ENCODE measurements around the gene SSR4.
"Not testable (repeated sequence)": the region's sequence is repeated elsewhere in the genome, so short reads cannot be mapped to it uniquely, and the experiment has no call there.

SSR4 gene

DNA sequence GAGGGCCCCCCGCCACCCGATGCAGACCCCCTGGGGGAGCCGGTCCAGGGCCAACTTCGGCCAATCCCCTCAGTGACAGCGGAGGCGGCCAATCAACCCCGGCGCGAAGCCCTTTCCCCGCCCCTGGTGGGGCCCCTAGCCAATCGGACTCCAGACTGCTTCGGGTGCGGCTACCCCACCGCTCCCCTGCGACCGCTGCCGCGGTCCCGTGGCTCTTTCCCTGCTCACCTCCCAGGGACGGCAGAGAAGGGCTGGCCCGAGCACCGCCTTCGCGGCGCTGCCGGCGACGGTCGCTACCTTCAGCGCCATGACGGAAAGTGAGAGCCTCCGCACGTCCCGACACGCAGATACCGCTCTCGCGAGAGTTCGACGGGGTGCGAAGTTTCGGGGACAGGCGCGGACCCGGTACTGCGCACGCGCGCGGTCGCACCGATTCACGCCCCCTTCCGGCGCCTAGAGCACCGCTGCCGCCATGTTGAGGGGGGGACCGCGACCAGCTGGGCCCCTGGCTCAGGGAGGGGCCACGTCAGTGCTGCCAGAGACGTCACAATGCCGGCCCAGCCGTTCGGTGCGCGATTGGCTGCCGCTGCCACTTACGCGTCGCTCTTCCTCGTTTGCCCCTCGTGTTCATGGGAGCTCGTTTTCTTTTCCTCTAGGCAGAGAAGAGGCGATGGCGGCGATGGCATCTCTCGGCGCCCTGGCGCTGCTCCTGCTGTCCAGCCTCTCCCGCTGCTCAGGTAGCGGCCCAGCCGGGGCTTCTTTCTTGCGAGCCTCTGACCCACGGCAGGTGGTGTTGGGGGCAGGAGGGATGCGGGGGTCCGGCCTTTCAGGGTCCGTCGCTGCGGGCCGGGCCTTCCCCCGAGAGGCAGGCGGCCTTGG, at the start of gene SSR4, which contains the start of gene IDH3G:
Gene SSR4 (plus strand): TSS at position 651 of the 879 bp plus-strand sequence. CDS start 20 bp downstream, at position 671.
Gene IDH3G (minus strand): TSS at position 358 of the 879 bp plus-strand sequence. CDS start 49 bp downstream, at position 309.
- DNase-seq, result peak; percentile 96

- not testable (repeated sequence) for DNase-seq
Observed at GRCh38 chrX:153745067-153745433, 49.4 kb upstream of the SSR4 start.

- no peak for DNase-seq
Observed at GRCh38 chrX:153746359-153746758, 48.1 kb upstream of the SSR4 start.

- not testable (repeated sequence) for DNase-seq
Observed at GRCh38 chrX:153746991-153747390, 47.5 kb upstream of the SSR4 start.

DNA sequence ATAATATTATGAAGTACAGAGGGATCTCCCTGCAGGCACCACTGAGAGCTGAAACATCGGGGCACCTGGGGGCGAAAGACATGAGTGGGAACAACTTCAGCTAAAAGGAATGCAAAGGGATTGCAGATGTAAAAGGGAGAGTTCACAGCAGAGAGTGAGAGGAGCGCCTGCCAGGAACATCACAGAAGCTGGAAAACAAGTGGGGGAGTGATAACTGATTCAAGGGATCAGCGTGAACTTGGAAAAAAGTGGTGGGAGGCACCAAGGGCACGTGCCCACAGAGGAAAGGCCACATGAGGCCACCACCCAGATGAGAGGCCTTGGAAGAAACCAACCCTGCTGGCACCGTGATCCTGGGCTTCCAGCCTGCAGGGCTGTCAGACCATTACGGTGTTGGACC, 45.5 kb upstream of the SSR4 start:
- not testable (repeated sequence) for DNase-seq

GRCh38 chrX:153750127-153750774, 44.2 kb upstream of the SSR4 start:
- no peak for DNase-seq

DNA sequence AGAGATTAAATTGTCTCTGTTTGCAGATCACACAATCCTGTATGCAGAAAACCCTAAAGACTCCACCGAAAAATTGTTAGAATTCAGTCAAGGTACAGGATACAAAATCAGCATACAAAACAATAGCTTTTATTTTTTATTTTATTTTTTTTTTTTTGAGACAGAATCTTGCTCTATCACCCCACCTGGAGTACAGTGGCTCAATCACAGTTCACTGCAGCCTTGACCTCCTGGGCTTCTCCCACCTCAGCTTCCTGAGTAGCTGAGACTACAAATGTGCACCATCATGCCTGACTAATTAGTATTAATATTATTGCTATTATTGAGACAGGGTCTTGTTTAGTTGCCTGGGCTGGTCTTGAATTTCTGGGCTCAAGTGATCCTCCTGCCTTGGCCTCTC, 39.3 kb upstream of the SSR4 start:
- no peak for DNase-seq

DNA sequence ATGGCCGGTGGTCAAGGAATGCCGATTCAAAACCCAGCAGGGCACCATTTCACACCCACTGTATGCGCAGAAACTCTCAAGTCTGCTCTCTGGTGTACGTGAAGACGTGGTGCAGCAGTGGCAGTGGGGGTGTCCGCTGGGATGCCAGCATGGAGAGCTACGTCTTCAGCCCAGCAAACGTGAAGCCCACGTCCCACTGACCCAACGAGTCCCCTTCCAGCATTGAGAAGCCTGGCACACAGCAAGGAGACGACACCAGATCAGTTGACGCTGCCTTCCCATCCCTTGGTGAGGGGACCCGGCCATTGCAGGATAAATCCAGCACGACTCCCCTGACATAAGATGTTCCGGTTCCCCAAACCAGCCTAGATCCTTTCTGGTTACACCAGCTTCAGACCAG, 32.6 kb upstream of the SSR4 start:
- no peak for DNase-seq

- DNase-seq, result peak; percentile 0
Observed at GRCh38 chrX:153762626-153763173, 31.8 kb upstream of the SSR4 start.

- peak; percentile 0 for DNase-seq
Observed at GRCh38 chrX:153763298-153763932, 31.1 kb upstream of the SSR4 start.

DNA sequence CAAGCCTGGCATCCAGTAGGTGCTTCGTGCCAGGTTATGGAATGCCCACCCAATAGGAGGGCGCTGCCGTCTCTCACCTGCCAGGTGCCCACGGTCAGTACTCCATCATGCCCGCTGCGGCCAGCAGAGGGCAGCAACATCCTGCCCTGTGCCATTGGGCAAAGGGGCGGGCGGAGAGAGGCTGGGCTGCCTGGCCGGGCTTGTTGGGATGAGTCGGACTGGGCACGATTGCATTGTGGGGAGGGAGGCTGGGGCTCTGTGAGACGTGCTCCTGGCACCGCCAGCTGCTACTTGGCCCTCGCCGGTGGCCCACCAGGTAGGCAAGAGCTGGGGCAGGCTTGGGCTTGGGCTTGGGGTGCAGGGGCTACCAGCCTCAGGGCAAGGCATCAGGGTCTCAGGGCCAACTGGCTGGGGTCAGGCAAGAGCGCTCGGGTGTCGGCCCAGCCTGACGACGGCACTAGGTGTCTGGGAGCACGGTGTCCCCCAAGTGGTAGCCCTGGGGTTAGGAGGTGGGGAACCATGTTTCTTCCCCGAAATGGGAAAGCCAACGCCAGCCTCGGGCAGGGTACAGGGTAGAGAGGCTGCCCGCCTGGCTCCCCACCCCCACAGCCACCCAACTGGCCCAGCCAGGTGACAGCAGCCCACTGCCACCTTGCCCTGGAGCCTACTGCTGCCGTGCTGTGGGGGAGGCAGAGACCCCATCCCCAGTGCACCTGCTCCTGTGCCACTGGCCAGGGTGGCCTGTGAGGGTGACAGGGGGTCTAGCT, 30.3 kb upstream of the SSR4 start, which contains the start of gene PLXNB3:
Gene PLXNB3 (plus strand): TSS at position 261 of the 767 bp plus-strand sequence. CDS start 1,287 bp downstream, outside the sequence.
- DNase-seq, result peak; percentile 73

GRCh38 chrX:153764786-153765137, 29.7 kb upstream of the SSR4 start:
- peak; percentile 0 for DNase-seq

DNA sequence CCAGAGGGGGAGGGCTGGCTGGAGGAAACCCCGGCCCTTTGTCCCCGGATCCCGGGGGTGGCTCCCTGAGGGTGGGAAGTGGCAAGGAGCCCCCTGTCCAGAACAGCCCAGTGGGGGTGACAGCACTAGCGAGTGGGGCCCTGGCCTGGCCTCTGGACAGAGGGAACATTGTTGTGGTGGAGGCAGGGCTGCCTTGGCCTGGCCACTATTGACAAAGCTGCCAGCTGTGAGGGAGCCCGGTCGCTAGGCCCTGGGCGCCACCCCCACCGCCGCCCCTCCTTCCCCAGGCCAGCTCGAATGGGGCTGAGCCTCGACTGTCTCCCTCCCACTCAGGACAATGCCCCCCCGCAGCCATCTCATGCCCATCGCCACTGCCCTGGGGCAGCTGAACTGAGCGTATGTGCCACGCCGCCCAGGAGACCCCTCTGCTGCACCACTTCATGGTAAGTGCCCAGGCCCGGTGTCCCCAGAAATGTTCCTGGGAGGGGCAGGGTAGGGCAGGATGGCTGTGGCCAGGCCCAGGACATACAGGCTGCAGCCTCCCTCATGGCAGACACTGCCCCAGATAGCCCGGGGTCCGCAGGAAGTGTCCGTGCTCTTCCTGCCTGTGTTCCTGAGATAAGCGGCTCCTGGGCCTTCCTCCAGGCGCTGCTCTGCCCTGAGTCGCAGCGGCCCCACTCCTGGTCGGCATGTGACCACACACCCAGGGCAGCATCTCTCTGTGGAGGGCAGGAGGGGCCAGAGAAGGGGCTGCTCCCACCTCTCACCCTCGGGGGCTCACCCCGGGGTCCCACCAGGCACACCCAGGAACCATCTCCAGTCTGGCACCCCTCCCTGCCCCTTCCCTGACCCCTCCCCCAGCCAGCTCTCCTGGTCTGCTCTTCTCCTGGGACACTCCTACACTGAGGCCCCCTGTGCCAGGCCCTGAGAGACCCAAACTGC, 29.1 kb upstream of the SSR4 start:
- no peak for DNase-seq

DNA sequence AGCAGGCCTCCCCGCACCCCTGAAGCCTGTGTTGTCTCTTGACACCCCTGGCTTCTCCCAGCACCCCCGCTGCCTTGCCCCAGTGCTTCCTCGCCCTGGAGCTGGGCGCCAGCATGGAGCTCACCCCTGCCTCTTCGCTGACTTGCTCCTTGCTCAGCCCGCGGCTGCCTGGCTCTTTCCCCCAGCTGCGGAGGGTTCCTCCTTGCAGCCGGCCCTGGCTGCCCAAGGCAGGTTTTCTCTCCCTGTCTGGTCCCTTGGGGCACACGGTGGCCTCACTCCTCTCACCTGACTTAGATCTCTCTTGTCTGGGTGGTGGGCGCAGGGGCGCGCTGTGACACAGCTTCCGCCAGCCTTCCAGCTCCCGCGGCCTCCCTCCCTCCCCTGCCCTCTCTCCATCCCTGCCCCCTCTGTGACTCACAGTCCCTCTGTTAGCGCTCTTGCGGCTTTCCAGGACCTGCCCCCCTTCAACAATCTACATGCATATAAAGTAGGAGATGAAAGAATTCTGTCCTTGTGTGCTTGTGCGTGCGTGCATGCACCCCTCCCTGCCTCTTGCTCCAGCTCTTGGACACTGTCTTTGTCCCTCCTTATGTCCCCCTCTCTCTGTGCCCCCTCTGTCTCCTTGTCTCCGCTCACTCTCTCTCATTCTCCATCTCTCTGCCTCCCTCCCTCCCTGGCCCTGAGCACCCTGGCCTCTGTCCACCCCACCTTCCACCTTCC, 28.2 kb upstream of the SSR4 start:
- no peak for DNase-seq

GRCh38 chrX:153766871-153767673, 27.4 kb upstream of the SSR4 start:
- no peak for DNase-seq

DNA sequence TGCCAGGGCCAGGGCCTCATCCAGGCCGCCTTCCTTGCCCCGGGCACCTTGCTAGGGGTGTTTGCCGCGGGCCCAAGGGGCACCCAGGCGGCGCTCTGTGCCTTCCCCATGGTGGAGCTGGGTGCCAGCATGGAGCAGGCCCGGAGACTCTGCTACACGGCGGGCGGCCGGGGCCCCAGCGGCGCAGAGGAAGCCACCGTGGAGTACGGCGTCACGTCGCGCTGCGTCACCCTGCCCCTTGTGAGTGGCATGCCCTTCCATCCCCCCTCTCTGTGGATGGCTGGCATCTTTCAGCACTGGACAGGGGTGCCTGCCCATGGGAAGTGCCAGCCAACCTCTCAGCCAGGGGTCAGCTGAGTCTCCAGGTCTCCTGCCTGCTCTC, 26.8 kb upstream of the SSR4 start:
- DNase-seq, result no peak

DNA sequence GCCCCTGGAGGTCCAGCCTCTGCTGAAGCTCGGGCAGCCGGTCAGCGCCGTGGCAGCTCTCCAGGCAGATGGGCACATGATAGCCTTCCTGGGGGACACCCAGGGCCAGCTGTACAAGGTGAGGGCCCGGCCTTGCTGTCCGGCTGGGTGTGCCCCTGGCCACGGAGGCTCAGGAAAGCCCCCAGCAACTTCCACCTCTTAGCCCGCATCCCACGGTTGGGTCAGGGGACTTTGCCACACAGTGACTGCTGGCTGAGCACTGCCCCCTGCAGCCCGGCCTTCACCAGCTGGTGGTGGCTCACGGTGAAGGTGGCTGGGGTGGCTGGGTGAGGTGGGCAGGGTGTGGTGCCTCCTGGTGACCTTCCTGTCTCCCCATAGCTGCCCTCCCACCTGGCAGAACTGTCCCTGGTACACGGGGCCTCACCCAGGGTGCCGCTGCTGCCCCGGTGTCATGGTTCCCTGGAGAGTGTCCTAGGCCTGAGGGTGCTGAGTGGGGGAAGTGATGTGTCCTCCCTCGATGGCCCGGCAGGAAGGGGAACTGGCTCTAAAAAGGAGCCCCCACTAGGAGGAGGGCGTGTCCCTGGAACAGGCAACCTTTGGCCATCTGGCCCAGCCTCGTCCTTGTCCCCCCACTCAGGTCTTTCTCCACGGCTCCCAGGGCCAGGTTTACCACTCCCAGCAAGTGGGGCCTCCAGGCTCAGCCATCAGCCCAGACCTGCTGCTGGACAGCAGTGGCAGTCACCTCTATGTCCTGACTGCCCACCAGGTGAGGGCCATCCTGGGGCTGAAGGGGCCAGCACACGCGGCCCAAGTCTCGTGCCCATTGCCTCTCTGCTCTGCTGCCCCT, 25.9 kb upstream of the SSR4 start:
- no peak for DNase-seq

GRCh38 chrX:153769158-153769864, 25.2 kb upstream of the SSR4 start:
- no peak for DNase-seq

Measured in CD4-positive, alpha-beta T cell treated with Interferon gamma for 1 hour (primary cell).